Measurements from ENCODE around the gene SLC31A1. TPM values are rescaled to one million over a fixed set of nuclear protein-coding genes. Genes with fewer than 3 reads are reported as not detected.

SLC31A1 gene
- total RNA-seq, 4 donors from 2014 or later, result 22.9 to 45.0 (median 33.9) TPM

GRCh38 chr9:113309204-113309813, 88.0 kb downstream of the SLC31A1 start:
- TF ChIP-seq POLR2A (IDR thresholded peaks at IDR 0.05), result no peak
- TF ChIP-seq CTCF (IDR thresholded peaks at IDR 0.05), result no peak
- no peak for DNase-seq (ENCODE audit: low spot score in 2 of 2)
- intact Hi-C loops (cut with DNase I; ENCODE audit: low total_unique reads), result loop anchor here (5.0 kb wide), 1 partner anchor 98 kb away; no protein-coding TSS in a partner anchor
- 8% methylated on average over 2 of the region's 2 CpGs for WGBS, 2 donors
- no peak overlapping the region for H3K4me3 ChIP-seq (ENCODE audit: low read depth, poor library complexity, severe bottlenecking)

- no peak overlapping the region for H3K4me3 ChIP-seq (ENCODE audit: low read depth, poor library complexity, severe bottlenecking)
- TF ChIP-seq POLR2A (IDR thresholded peaks at IDR 0.05), result no peak
- no peak for TF ChIP-seq CTCF (IDR thresholded peaks at IDR 0.05)
- 51 to 60% methylated on average over 3 of the region's 3 CpGs for WGBS, 2 donors
- intact Hi-C loops (cut with DNase I; ENCODE audit: low total_unique reads), result no loop called here
- DNase-seq (ENCODE audit: low spot score in 2 of 2), result no peak
Measured at GRCh38 chr9:113310538-113310937, 89.2 kb downstream of the SLC31A1 start.

- TF ChIP-seq POLR2A (IDR thresholded peaks at IDR 0.05) (no peak), CTCF (IDR thresholded peaks at IDR 0.05) (no peak)
- intact Hi-C loops (cut with DNase I; ENCODE audit: low total_unique reads), result no loop called here
- DNase-seq (ENCODE audit: low spot score in 2 of 2), result no peak
- 75 to 77% methylated on average over 3 of the region's 3 CpGs for WGBS, 2 donors
- no peak overlapping the region for H3K4me3 ChIP-seq (ENCODE audit: low read depth, poor library complexity, severe bottlenecking)
Measured at GRCh38 chr9:113311961-113312360, 90.6 kb downstream of the SLC31A1 start.

- TF ChIP-seq CTCF (IDR thresholded peaks at IDR 0.05) (no peak), POLR2A (IDR thresholded peaks at IDR 0.05) (no peak)
- DNase-seq (ENCODE audit: low spot score in 2 of 2), result no peak
- 71 to 73% methylated on average over 5 of the region's 5 CpGs for WGBS, 2 donors
- H3K4me3 ChIP-seq (ENCODE audit: low read depth, poor library complexity, severe bottlenecking), result no peak overlapping the region
- intact Hi-C loops (cut with DNase I; ENCODE audit: low total_unique reads), result no loop called here
Measured at GRCh38 chr9:113313261-113313660, 91.9 kb downstream of the SLC31A1 start.

Other genes with a start within 250 kb of the SLC31A1 start
- gene ZNF883, start 209.4 kb upstream of the SLC31A1 start, total RNA-seq, result 1 to 10 TPM in 2 of 4 donors, under 1 TPM in 1, not detected in 1; 0.27 to 1.4 (median 1.0) TPM
- gene ZFP37, start 164.8 kb upstream of the SLC31A1 start, total RNA-seq, result 1 to 10 TPM in 3 of 4 donors, under 1 TPM in 1; 0.56 to 2.1 (median 1.2) TPM
- 100 to 1,000 TPM in 2 of 4 donors, 10 to 100 TPM in 2; 82.4 to 128 (median 99.2) TPM for gene SLC31A2, start 70.5 kb upstream of the SLC31A1 start, total RNA-seq
- 10 to 100 TPM; 27.7 to 33.3 (median 30.3) TPM for gene FKBP15, start 267 bp upstream of the SLC31A1 start, total RNA-seq
- gene CDC26, start 54.0 kb downstream of the SLC31A1 start, total RNA-seq, result 10 to 100 TPM; 17.8 to 33.3 (median 20.1) TPM
- 10 to 100 TPM; 15.6 to 20.2 (median 16.8) TPM for gene PRPF4, start 54.1 kb downstream of the SLC31A1 start, total RNA-seq
- 1 to 10 TPM in 2 of 4 donors, not detected in 2; 1.1 to 1.5 TPM for gene RNF183, start 81.8 kb downstream of the SLC31A1 start, total RNA-seq
- gene WDR31, start 118.7 kb downstream of the SLC31A1 start, total RNA-seq, result 1 to 10 TPM; 1.3 to 2.3 (median 1.8) TPM
- 10 to 100 TPM; 36.9 to 56.9 (median 43.4) TPM for gene BSPRY, start 128.0 kb downstream of the SLC31A1 start, total RNA-seq
- 10 to 100 TPM; 44.7 to 50.3 (median 48.3) TPM for gene HDHD3, start 155.4 kb downstream of the SLC31A1 start, total RNA-seq
- gene ALAD, start 179.7 kb downstream of the SLC31A1 start, total RNA-seq, result 10 to 100 TPM; 26.0 to 60.7 (median 39.9) TPM
- gene POLE3, start 189.1 kb downstream of the SLC31A1 start, total RNA-seq, result 10 to 100 TPM; 20.9 to 39.1 (median 27.1) TPM
- gene C9orf43, start 189.2 kb downstream of the SLC31A1 start, total RNA-seq, result under 1 TPM; 0.17 to 0.46 (median 0.37) TPM
- gene RGS3, start 242.2 kb downstream of the SLC31A1 start, total RNA-seq, result 10 to 100 TPM; 10.5 to 18.2 (median 12.8) TPM

Measured in lower leg skin (tissue), 4 donors.